HL-60 (cell line): ENCODE measurements around the gene ROBO1.

Experiments
- DNase-seq, 2 experiments: peaks; one replicate each; pipeline ENCODE4 v3.0.0-alpha.2; 2010 to 2020; ENCODE audit warnings: low read depth in 1 of 2, low spot score in 1 of 2
- H3K27ac ChIP-seq: fragments of 250-450 bp; sonication (Bioruptor Pico); replicated peaks from 2 replicates; pipeline ENCODE4 v1.5.1; 2020; ENCODE audit warnings: mild to moderate bottlenecking, moderate library complexity
- H3K27me3 ChIP-seq: fragments of 250-450 bp; sonication (Bioruptor Pico); 2 replicates; pipeline ENCODE4 v1.5.1; 2021; ENCODE audit warnings: mild to moderate bottlenecking, moderate library complexity; ENCODE audit not compliant: insufficient read depth, poor library complexity, severe bottlenecking
- H3K4me3 ChIP-seq: replicated peaks from 2 replicates; pipeline ENCODE4 v1.5.1; 2011; ENCODE audit warnings: mild to moderate bottlenecking, control low read depth, low read length; ENCODE audit not compliant: insufficient read depth
- CTCF ChIP-seq: IDR thresholded peaks from one replicate; pipeline ENCODE4 v1.5.1; 2011; ENCODE audit warnings: low read length, control low read depth, inconsistent platforms; ENCODE audit not compliant: insufficient read depth
- GABPA ChIP-seq: IDR thresholded peaks from 2 replicates; pipeline ENCODE4 v1.6.1; 2012; ENCODE audit warnings: low read depth
- POLR2AphosphoS5 ChIP-seq: IDR thresholded peaks from 2 replicates; pipeline ENCODE4 v1.6.1; 2012; ENCODE audit warnings: low read depth
- SPI1 ChIP-seq: IDR thresholded peaks from 2 replicates; pipeline ENCODE4 v1.6.1; 2012; ENCODE audit warnings: low read depth, mild to moderate bottlenecking, borderline replicate concordance
- TF ChIP-seq, protein P1 (sequence below): IDR thresholded peaks from 2 replicates; pipeline ENCODE4 v1.6.1; 2012; ENCODE audit warnings: low read depth; ENCODE audit not compliant: insufficient replicate concordance

ROBO1 gene

GRCh38 chr3:79001255-79001654 lies 766.5 kb downstream of the ROBO1 start:
- no peak for TF ChIP-seq CTCF
- H3K27me3 ChIP-seq, result no peaks in the 10 kb centered on the region

GRCh38 chr3:78999139-78999538 lies 768.7 kb downstream of the ROBO1 start:
- TF ChIP-seq CTCF (no peak), POLR2AphosphoS5 (no peak), SPI1 (no peak), GABPA (no peak)
- TF ChIP-seq, protein P1, sequence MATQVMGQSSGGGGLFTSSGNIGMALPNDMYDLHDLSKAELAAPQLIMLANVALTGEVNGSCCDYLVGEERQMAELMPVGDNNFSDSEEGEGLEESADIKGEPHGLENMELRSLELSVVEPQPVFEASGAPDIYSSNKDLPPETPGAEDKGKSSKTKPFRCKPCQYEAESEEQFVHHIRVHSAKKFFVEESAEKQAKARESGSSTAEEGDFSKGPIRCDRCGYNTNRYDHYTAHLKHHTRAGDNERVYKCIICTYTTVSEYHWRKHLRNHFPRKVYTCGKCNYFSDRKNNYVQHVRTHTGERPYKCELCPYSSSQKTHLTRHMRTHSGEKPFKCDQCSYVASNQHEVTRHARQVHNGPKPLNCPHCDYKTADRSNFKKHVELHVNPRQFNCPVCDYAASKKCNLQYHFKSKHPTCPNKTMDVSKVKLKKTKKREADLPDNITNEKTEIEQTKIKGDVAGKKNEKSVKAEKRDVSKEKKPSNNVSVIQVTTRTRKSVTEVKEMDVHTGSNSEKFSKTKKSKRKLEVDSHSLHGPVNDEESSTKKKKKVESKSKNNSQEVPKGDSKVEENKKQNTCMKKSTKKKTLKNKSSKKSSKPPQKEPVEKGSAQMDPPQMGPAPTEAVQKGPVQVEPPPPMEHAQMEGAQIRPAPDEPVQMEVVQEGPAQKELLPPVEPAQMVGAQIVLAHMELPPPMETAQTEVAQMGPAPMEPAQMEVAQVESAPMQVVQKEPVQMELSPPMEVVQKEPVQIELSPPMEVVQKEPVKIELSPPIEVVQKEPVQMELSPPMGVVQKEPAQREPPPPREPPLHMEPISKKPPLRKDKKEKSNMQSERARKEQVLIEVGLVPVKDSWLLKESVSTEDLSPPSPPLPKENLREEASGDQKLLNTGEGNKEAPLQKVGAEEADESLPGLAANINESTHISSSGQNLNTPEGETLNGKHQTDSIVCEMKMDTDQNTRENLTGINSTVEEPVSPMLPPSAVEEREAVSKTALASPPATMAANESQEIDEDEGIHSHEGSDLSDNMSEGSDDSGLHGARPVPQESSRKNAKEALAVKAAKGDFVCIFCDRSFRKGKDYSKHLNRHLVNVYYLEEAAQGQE, result no peak
- Histone ChIP-seq H3K27me3 (no peaks in the 10 kb centered on the region), H3K4me3 (no peak overlapping the region), H3K27ac (no peak overlapping the region)
- no peak for DNase-seq

More at GRCh38 chr3:79001255-79001654, 766.5 kb downstream of the ROBO1 start:
- H3K27ac ChIP-seq, result no peak overlapping the region
- DNase-seq, result no peak
- H3K4me3 ChIP-seq, result no peak overlapping the region

DNA sequence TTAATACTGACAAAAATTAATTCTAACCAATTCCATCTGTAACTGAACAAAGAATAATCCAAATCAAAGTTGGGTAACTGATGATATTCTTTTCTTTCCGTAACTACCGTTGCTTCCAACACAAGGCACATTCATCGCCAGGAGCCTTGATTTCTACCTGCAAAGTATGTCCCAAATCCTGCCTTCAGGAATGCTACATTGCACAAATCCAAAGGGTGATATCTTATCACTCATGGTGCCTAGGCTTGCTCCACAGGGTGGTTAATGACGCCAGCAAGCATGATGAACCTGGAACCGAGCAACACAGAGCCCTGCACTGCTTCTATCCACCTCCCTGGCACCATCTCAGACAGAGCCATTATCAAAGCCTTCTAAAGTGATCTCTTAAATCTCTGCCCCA lies 772.7 kb downstream of the ROBO1 start:
- H3K27ac ChIP-seq, result no peak overlapping the region
- no peaks in the 10 kb centered on the region for H3K27me3 ChIP-seq
- no peak overlapping the region for H3K4me3 ChIP-seq
- TF ChIP-seq POLR2AphosphoS5, result no peak
- no peak for TF ChIP-seq SPI1
- TF ChIP-seq GABPA, result no peak
- TF ChIP-seq, protein P1, result no peak
- TF ChIP-seq CTCF, result no peak
- no peak for DNase-seq

DNA sequence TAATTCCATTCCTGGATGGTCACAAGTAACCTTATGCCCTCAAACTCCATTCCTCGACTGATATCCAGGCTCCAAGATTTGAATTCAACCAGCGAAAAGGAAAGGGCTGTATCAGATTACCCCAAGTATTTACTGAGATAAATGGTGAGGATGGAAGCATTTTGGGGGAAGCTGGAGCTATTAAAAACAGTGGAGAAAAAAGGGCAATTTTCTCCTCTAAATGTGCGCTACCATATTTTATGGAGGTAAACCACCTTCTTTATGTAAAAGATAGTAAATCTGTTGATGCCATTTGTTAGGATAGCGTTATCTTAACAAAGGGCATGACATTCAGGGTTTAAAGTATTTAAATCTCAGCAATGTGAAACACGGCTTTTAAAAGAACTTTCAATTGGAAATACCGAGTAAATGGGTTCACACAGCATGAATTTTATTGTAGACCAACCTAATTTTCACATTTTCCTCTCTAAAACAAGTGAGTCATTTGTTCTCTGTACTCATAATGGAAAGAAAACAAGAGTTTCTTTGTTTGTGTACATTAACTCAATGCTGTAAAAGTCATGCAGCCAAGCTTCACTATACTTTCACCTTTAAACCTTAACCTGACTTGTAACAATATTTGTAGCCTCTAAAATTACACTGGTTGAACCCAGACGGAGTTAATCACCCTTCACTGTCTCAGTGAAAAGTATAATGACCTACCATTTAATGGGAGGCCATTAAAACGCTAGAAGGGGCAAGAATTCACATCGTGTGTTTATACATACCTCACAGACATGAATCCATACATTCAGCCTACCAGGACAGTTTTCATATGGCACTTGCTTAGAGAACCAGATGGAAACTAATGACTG lies 773.4 kb downstream of the ROBO1 start:
- TF ChIP-seq GABPA (no peak), SPI1 (no peak), CTCF (no peak), POLR2AphosphoS5 (no peak)
- TF ChIP-seq, protein P1, result no peak
- DNase-seq, result no peak
- Histone ChIP-seq H3K27ac (no peak overlapping the region), H3K4me3 (no peak overlapping the region), H3K27me3 (no peaks in the 10 kb centered on the region)
